Pancreas (tissue), 10 donors: ENCODE data around the gene PRMT3. TPM values are rescaled to one million over a fixed set of nuclear protein-coding genes. Genes with fewer than 3 reads are reported as not detected.
"Not testable (repeated sequence)": the region's sequence is repeated elsewhere in the genome, so short reads cannot be mapped to it uniquely, and the experiment has no call there.

Experiments used
- ATAC-seq, 4 donors: fragments of 200-7000 bp; cut with Tn5 transposase; one replicate each; pipeline versions ENCODE4 v1.8.0 to v1.9.1; 2020; ENCODE audit warnings: mild to moderate bottlenecking in 4 of 4, moderate library complexity in 4 of 4
- DNase-seq, 6 donors: peaks; one replicate each; pipeline ENCODE4 v3.0.0-alpha.2; 2020
- FAIRE-seq: peaks from 2 replicates; lab custom pipeline; 2012; peaks lifted over from hg19 to GRCh38; lab: Jason Lieb, UNC
- H3K27ac ChIP-seq, 4 donors: fragments of 200-600 bp; sonication (generic); 1 replicate in 3 of 4; 2 replicates in 1 of 4; pipeline versions ENCODE4 v1.5.0 to v1.8.0; 2020
- H3K27me3 ChIP-seq, 4 donors: fragments of 200-600 bp; one replicate each; pipeline ENCODE4 v1.8.0; 2021
- H3K36me3 ChIP-seq, 3 donors: fragments of 200-600 bp; sonication (generic) in 1 of 3; one replicate each; pipeline versions ENCODE4 v1.5.0 to v1.8.0; 2020 to 2021
- H3K4me1 ChIP-seq, 3 donors: fragments of 200-600 bp; one replicate each; pipeline ENCODE4 v1.8.0; 2021
- H3K4me3 ChIP-seq, 4 donors: fragments of 200-600 bp; sonication (generic) in 2 of 4; one replicate each; pipeline versions ENCODE4 v1.5.0 to v1.8.0; 2020 to 2021
- H3K9me3 ChIP-seq, 4 donors: fragments of 200-600 bp; one replicate each; pipeline ENCODE4 v1.8.0; 2021
- WGBS, 2 donors: extraction: QIAGEN DNeasy Blood & Tissue Kit; methylation state at CpG; one replicate each; pipeline ENCODE4 v1.1.7; 2013; 5-methylcytosine and 5-hydroxymethylcytosine counted together
- intact Hi-C, 3 donors: fragments of 100-400 bp; cut with DNase I; formaldehyde crosslinking; loops; one replicate each; pipeline versions ENCODE4 v1.11.1 to v1.14.2; 2022
- polyA plus RNA-seq, 2 donors: library from polyadenylated mRNA; stranded (reverse); fragments of 200-250 nt; gene quantifications; one replicate each; pipeline ENCODE4 v1.2.3, GENCODE V29; 2013
- total RNA-seq, 6 donors: library from RNA; stranded (reverse); fragmentation: NEBNext Ultra II Directional in 4 of 6; extraction: Animal tissue kit (Norgen Biotek cat#: 25700) in 4 of 6; gene quantifications; one replicate each; pipeline versions ENCODE4 v1.2.1 to v1.2.4, GENCODE V29; 2021 to 2023
- TF ChIP-seq, protein P1 (sequence below), 4 donors: fragments of 200-600 bp; sonication (generic) in 3 of 4; IDR thresholded peaks; one replicate each; pipeline versions ENCODE4 v1.5.0 to v1.8.0; 2021; ENCODE audit warnings: antibody characterized with exemption in 4 of 4
- donor health status: healthy with polysubstance abuse.
- donor health status: DM: no; HTN: no; CAD: no; lungs with moderate emphysema.
- donor health status: DM: no; HTN: no; CAD: no.
- donor health status: control.
- donor health status: control.
- donor health status: Bipolar disorder and iron deficiency.
- donor health status: DM: yes; HTN: yes; CAD: no.
- donor health status: DM: no; HTN: no; CAD: no.
- donor health status: DM: no; HTN: no; CAD: no.
- donor health status: DM: yes; HTN: yes; CAD: no.

The PRMT3 gene
- total and polyA plus RNA-seq, 8 donors, result 4.9 to 10.3 (median 5.9) TPM

- no peak overlapping the region for H3K4me3 ChIP-seq
- ATAC-seq (no peak), FAIRE-seq (no peak)
Measured at GRCh38 chr11:20483931-20484330, 96.4 kb downstream of the PRMT3 start.

DNA sequence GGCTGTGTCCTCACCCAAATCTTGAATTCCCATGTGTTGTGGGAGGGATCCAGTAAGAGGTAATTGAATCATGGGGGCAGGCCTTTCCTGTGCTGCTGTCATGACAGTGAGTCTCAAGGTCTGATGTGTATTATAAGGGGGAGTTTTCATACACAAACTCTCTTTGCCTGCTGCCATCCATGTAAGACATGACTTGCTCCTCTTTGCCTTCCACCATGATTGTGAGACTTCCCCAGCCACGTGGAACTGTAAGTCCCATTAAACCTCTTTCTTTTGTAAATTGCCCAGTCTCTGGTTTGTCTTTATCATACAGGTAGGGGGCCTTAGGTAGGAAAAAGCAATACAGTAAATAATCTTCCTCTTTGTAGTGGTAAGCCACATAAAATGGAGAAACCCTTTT lies 96.9 kb downstream of the PRMT3 start:
- H3K9me3 ChIP-seq, H3K4me3 ChIP-seq, ATAC-seq, H3K4me1 ChIP-seq, intact Hi-C loops, FAIRE-seq, DNase-seq, H3K36me3 ChIP-seq, H3K27ac ChIP-seq, H3K27me3 ChIP-seq: not testable (repeated sequence)
- WGBS, 2 donors, result 88 to 98% methylated on average over 1 of the region's 1 CpG

More at GRCh38 chr11:20483931-20484330, 96.4 kb downstream of the PRMT3 start:
- Histone ChIP-seq H3K36me3 (no peaks in the 10 kb centered on the region), H3K27me3 (no peaks in the 10 kb centered on the region), H3K27ac (no peak overlapping the region), H3K4me1 (no peaks in the 10 kb centered on the region), H3K9me3 (no peaks in the 10 kb centered on the region)
- intact Hi-C loops, result no loop called here
- no peak for DNase-seq
- TF ChIP-seq, protein P1, sequence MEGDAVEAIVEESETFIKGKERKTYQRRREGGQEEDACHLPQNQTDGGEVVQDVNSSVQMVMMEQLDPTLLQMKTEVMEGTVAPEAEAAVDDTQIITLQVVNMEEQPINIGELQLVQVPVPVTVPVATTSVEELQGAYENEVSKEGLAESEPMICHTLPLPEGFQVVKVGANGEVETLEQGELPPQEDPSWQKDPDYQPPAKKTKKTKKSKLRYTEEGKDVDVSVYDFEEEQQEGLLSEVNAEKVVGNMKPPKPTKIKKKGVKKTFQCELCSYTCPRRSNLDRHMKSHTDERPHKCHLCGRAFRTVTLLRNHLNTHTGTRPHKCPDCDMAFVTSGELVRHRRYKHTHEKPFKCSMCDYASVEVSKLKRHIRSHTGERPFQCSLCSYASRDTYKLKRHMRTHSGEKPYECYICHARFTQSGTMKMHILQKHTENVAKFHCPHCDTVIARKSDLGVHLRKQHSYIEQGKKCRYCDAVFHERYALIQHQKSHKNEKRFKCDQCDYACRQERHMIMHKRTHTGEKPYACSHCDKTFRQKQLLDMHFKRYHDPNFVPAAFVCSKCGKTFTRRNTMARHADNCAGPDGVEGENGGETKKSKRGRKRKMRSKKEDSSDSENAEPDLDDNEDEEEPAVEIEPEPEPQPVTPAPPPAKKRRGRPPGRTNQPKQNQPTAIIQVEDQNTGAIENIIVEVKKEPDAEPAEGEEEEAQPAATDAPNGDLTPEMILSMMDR (IDR thresholded peaks at IDR 0.05), result no peak
- WGBS, 2 donors, result 100% methylated on average over 1 of the region's 1 CpG

DNA sequence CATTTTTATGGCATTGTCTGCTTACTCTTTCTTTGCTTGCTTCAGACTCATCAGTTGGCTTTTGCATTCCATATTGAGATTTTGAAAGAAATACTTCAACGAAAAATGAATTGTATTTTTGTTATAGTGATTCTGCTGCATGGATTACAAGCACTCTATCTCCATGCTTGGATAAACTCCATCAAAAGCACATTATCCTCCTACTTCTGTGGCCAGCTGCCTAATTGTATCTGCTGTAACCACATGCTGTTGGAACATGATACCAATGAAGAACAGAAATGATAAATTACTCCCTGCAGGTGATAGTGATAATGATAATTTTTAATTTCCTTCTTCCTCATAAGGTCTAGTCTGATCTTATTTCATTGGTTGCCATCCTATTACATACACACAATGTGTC lies 100.8 kb downstream of the PRMT3 start:
- Histone ChIP-seq H3K4me3 (no peak overlapping the region), H3K27me3 (no peaks in the 10 kb centered on the region), H3K27ac (no peak overlapping the region), H3K36me3 (no peaks in the 10 kb centered on the region), H3K4me1 (peaks cover 0 to 4% (median 0%) of the 10 kb centered on the region in 3 donors), H3K9me3 (no peaks in the 10 kb centered on the region)
- intact Hi-C loops, result no loop called here
- DNase-seq, result no peak
- TF ChIP-seq, protein P1 (IDR thresholded peaks at IDR 0.05), result no peak
- 55 to 77% methylated on average over 1 of the region's 1 CpG for WGBS, 2 donors
- FAIRE-seq, result no peak
- ATAC-seq, result no peak

- no peaks in the 10 kb centered on the region for H3K9me3 ChIP-seq
- no peak for FAIRE-seq
- DNase-seq, result no peak
- H3K4me1 ChIP-seq, result peaks cover 0 to 4% (median 0%) of the 10 kb centered on the region in 3 donors
- intact Hi-C loops, result no loop called here
- TF ChIP-seq, protein P1 (IDR thresholded peaks at IDR 0.05), result no peak
- H3K36me3 ChIP-seq, result no peaks in the 10 kb centered on the region
- H3K4me3 ChIP-seq, result no peak overlapping the region
- no peaks in the 10 kb centered on the region for H3K27me3 ChIP-seq
- no peak for ATAC-seq
- H3K27ac ChIP-seq, result no peak overlapping the region
- 92 to 93% methylated on average over 1 of the region's 1 CpG for WGBS, 2 donors
Measured at GRCh38 chr11:20489948-20490347, 102.4 kb downstream of the PRMT3 start.

- Histone ChIP-seq H3K4me3 (no peak overlapping the region), H3K27me3 (no peaks in the 10 kb centered on the region), H3K9me3 (no peaks in the 10 kb centered on the region), H3K4me1 (peaks cover 0 to 4% (median 0%) of the 10 kb centered on the region in 3 donors), H3K27ac (no peak overlapping the region), H3K36me3 (peaks cover 0 to 7% (median 0%) of the 10 kb centered on the region in 3 donors)
- intact Hi-C loops, result no loop called here
- FAIRE-seq (no peak), DNase-seq (no peak), ATAC-seq (no peak)
- WGBS, 2 donors, result 79 to 80% methylated on average over 4 of the region's 4 CpGs
- TF ChIP-seq, protein P1 (IDR thresholded peaks at IDR 0.05), result no peak
Measured at GRCh38 chr11:20493340-20493739, 105.8 kb downstream of the PRMT3 start.
